DOHH2 (cell line): ENCODE measurements around the gene SLC15A1.

ENCODE experiments used
- EZH2phosphoT487 ChIP-seq: fragments of 200-600 bp; sonication (generic); IDR thresholded peaks from 2 replicates; pipeline ENCODE4 v1.6.1; 2017; ENCODE audit warnings: borderline replicate concordance, mild to moderate bottlenecking, antibody characterized with exemption, low read length, moderate library complexity, mixed read lengths
- TF ChIP-seq, protein P1 (sequence below): fragments of 200-600 bp; sonication (generic); IDR thresholded peaks from one replicate; pipeline ENCODE4 v1.5.1; 2014; ENCODE audit warnings: antibody characterized with exemption, mild to moderate bottlenecking, low read depth, low read length; ENCODE audit not compliant: poor library complexity, severe bottlenecking

DNA sequence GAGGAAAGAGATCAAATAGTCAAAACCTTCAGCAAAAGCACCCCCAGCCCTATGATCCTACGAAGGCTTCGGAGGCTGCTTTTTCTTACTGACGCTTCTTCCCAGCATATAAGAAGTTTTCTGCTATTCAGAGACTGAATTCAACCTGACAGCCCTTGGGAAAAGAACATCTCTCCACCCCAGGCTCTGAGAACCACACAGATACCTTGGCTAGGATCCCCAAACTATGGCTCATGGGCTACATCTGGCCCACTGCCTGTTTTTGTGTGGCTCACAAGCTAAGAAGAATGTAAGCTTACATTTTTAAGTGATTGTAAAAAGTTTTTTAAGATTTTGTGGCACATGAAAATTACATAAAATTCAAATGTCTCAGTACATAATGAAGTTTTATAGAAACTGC, 3.0 kb downstream of the SLC15A1 start:
- TF ChIP-seq, protein P1, sequence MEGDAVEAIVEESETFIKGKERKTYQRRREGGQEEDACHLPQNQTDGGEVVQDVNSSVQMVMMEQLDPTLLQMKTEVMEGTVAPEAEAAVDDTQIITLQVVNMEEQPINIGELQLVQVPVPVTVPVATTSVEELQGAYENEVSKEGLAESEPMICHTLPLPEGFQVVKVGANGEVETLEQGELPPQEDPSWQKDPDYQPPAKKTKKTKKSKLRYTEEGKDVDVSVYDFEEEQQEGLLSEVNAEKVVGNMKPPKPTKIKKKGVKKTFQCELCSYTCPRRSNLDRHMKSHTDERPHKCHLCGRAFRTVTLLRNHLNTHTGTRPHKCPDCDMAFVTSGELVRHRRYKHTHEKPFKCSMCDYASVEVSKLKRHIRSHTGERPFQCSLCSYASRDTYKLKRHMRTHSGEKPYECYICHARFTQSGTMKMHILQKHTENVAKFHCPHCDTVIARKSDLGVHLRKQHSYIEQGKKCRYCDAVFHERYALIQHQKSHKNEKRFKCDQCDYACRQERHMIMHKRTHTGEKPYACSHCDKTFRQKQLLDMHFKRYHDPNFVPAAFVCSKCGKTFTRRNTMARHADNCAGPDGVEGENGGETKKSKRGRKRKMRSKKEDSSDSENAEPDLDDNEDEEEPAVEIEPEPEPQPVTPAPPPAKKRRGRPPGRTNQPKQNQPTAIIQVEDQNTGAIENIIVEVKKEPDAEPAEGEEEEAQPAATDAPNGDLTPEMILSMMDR, result no peak
- no peak for TF ChIP-seq EZH2phosphoT487
